Activated CD4-positive, alpha-beta T cell treated with anti-CD3 and anti-CD28 coated beads, Interleukin-2, amount 50 U/mL, for 1 hour (primary cell): ENCODE results near the gene EMP2.
"Not testable (repeated sequence)": the region's sequence is repeated elsewhere in the genome, so short reads cannot be mapped to it uniquely, and the experiment has no call there.

Experiments
- DNase-seq: peaks from one replicate; pipeline ENCODE4 v3.0.0-alpha.2; 2020

The EMP2 gene

GRCh38 chr16:10519929-10520868, 60.2 kb downstream of the EMP2 start:
- no peak for DNase-seq

- DNase-seq = no peak
These were observed 61.1 kb downstream of the EMP2 start for GRCh38 chr16:10519297-10519696.

GRCh38 chr16:10518479-10519041, 61.8 kb downstream of the EMP2 start:
- DNase-seq = no peak

GRCh38 chr16:10517868-10518267, 62.5 kb downstream of the EMP2 start:
- DNase-seq = no peak

GRCh38 chr16:10514369-10515055, 65.9 kb downstream of the EMP2 start:
- DNase-seq = peak; percentile 34

- DNase-seq = no peak
These were observed 68.6 kb downstream of the EMP2 start for GRCh38 chr16:10511829-10512228.

GRCh38 chr16:10510279-10510678, 70.1 kb downstream of the EMP2 start:
- DNase-seq = no peak

GRCh38 chr16:10509534-10510025, 70.8 kb downstream of the EMP2 start:
- DNase-seq = peak; percentile 45

- not testable (repeated sequence) for DNase-seq
These were observed 75.1 kb downstream of the EMP2 start for GRCh38 chr16:10505286-10505685.

GRCh38 chr16:10504404-10504885, 76.0 kb downstream of the EMP2 start:
- DNase-seq = no peak

GRCh38 chr16:10502776-10503175, 77.6 kb downstream of the EMP2 start:
- DNase-seq = no peak

GRCh38 chr16:10501016-10501607, 79.3 kb downstream of the EMP2 start:
- DNase-seq = no peak

- DNase-seq = no peak
These were observed 79.8 kb downstream of the EMP2 start for GRCh38 chr16:10500582-10500981.

GRCh38 chr16:10497132-10498101, 83.0 kb downstream of the EMP2 start:
- no peak for DNase-seq

- DNase-seq = no peak
These were observed 85.4 kb downstream of the EMP2 start for GRCh38 chr16:10495031-10495345.

GRCh38 chr16:10494343-10495030, 85.9 kb downstream of the EMP2 start:
- DNase-seq = no peak

GRCh38 chr16:10493276-10493675, 87.1 kb downstream of the EMP2 start:
- no peak for DNase-seq

GRCh38 chr16:10490141-10490540, 90.3 kb downstream of the EMP2 start:
- DNase-seq = no peak

GRCh38 chr16:10485698-10486382, 94.6 kb downstream of the EMP2 start:
- DNase-seq = no peak

- no peak for DNase-seq
These were observed 95.2 kb downstream of the EMP2 start for GRCh38 chr16:10485159-10485558.

- no peak for DNase-seq
These were observed 100.2 kb downstream of the EMP2 start for GRCh38 chr16:10480151-10480550.
